Mononuclear cell (primary cell): ENCODE data around the gene THUMPD1. TPM values are rescaled to one million over a fixed set of nuclear protein-coding genes. Genes with fewer than 3 reads are reported as not detected.
"Not testable (repeated sequence)": the region's sequence is repeated elsewhere in the genome, so short reads cannot be mapped to it uniquely, and the experiment has no call there.

Source experiments
- H3K27me3 ChIP-seq: 2 replicates; pipeline ENCODE4 v1.6.0; 2011; ENCODE audit warnings: low read length, control low read depth; ENCODE audit not compliant: insufficient read depth
- H3K4me1 ChIP-seq: 2 replicates; pipeline ENCODE4 v1.5.1; 2011; ENCODE audit warnings: mild to moderate bottlenecking, low read length, control low read depth; ENCODE audit not compliant: insufficient read depth
- H3K4me3 ChIP-seq: 2 replicates; pipeline ENCODE4 v1.5.1; 2011; ENCODE audit warnings: mild to moderate bottlenecking, low read length, moderate library complexity
- H3K9me3 ChIP-seq: 2 replicates; pipeline ENCODE4 v1.5.1; 2011; ENCODE audit warnings: low read depth, mild to moderate bottlenecking, control low read depth, low read length
- total RNA-seq: library from RNA; depleted of rRNA; stranded (reverse); fragments of >200 nt; gene quantifications from one replicate; pipeline ENCODE4 v1.2.3, GENCODE V29; 2012

Gene THUMPD1
- total RNA-seq, 1 donor = 132 TPM

DNA sequence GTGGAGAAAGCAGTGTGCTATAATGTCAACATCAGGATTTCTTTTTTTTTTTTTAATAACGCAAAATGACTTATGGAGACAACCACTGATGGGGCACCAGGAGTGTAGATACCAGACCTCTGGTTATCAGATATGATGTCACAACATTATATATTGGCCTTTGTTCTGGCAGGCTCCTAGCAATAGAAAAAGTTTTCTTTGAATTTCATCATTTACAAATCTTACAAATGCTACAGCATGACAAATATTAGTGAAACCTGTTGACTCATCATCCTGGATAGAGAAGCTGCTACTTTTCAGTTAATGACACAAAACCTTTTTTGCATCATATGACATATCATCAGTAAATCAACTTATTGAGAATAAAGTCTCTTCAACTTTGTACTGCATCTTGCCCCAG, 6.1 kb downstream of the THUMPD1 start:
- Histone ChIP-seq H3K4me1 (peaks cover 21% of the 10 kb centered on the region), H3K4me3 (no peak overlapping the region), H3K9me3 (no peaks in the 10 kb centered on the region), H3K27me3 (no peaks in the 10 kb centered on the region)

DNA sequence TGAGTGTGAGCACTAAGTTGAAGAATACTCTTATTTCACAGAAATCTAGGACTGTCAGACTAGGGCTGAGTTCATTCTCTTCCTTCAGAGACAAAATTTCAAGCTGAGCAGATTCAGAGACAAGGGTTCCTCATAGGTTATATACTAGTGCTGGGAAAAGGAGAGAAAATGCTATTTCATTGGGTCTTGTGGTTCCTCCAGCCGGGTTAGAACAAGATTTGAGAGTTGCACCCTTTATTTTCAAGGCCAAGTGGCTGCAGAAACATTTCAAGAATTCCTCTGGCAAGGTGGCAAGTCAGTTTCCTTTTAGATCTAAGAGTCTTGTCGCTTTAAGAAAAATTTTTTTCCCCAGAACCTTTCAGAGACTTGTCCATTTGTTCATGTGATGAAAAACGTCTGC, 6.8 kb downstream of the THUMPD1 start:
- Histone ChIP-seq H3K9me3 (no peaks in the 10 kb centered on the region), H3K4me1 (peaks cover 14% of the 10 kb centered on the region), H3K27me3 (no peaks in the 10 kb centered on the region), H3K4me3 (no peak overlapping the region)

DNA sequence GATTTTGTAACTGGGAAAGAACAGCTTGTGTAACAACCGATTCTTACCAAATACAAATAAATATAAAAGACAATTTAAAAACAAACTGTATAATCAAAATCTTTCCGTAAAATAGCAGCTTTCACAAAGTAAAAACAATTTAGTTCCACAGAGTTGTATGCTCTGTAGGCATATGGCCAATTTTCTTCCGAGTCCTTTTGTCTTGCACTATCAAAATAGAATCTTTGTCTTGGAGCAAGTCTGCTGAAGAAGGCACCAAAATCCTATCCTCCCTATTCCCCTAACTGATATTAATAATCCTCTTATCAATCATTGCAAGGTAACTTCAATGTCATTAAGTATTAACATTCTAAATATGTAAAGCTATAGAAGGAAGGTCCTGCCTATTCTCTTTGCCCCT, 7.6 kb downstream of the THUMPD1 start:
- Histone ChIP-seq H3K9me3 (no peaks in the 10 kb centered on the region), H3K27me3 (no peaks in the 10 kb centered on the region), H3K4me1 (peaks cover 7% of the 10 kb centered on the region), H3K4me3 (no peak overlapping the region)

DNA sequence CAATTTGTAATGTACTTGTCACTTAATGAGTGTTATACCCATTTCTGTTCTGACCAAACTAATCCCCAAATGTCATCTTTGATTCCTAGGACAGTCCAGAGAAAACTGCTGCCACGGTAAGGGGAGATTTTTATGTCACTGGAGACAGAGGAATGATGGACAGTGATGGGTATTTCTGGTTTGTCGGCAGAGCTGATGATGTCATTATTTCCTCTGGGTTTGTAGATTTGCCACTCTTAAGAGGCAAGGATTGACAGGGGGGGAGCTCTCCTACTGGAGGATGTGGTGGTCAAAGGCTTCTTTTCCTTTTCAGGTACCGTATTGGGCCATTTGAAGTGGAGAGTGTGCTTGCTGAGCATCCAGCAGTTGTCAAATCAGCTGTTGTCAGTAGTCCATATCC, 12.5 kb downstream of the THUMPD1 start:
- H3K4me3 ChIP-seq = no peak overlapping the region
- no peaks in the 10 kb centered on the region for H3K9me3 ChIP-seq
- H3K27me3 ChIP-seq = no peaks in the 10 kb centered on the region
- no peaks in the 10 kb centered on the region for H3K4me1 ChIP-seq

DNA sequence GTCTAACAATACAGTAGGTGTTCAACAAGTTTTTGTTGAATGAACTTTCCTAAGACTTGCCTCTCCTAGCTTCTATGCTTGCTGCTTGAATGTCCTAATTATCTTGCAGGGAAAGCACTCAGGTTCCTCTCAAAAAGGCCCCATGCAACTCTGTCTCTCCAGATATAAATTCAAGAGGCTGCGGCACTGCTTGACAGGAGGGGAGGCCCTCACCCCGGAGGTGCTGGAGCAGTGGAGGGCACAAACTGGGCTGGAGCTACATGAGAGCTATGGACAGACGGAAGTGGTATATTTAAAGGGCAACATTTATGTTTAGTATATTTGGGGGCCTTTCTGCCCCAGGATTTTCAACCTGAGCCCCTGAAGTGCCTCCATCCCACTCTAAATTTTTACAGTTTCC, 14.4 kb downstream of the THUMPD1 start:
- no peaks in the 10 kb centered on the region for H3K9me3 ChIP-seq
- no peaks in the 10 kb centered on the region for H3K4me1 ChIP-seq
- no peak overlapping the region for H3K4me3 ChIP-seq
- H3K27me3 ChIP-seq = no peaks in the 10 kb centered on the region

DNA sequence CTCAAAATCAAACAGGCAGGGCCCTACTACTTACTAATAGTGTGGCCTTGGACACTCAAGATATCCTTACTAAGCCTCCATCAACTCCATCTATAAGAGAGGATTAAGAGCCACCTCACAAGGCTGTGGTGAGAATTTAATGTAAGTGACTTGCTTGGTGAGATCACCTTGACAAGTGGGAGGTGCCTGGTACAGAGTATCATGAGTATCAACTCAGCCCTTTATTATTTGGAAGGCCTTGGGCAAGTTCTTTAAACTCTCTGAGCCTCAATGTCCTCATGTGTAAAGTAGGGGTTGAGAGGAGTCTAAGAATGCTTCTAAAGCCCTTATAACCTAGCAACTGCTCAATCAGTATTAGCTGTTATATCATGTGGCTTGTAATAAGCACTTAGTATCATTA, 15.0 kb downstream of the THUMPD1 start:
- Histone ChIP-seq H3K4me1 (no peaks in the 10 kb centered on the region), H3K9me3 (no peaks in the 10 kb centered on the region), H3K4me3 (no peak overlapping the region), H3K27me3 (no peaks in the 10 kb centered on the region)

DNA sequence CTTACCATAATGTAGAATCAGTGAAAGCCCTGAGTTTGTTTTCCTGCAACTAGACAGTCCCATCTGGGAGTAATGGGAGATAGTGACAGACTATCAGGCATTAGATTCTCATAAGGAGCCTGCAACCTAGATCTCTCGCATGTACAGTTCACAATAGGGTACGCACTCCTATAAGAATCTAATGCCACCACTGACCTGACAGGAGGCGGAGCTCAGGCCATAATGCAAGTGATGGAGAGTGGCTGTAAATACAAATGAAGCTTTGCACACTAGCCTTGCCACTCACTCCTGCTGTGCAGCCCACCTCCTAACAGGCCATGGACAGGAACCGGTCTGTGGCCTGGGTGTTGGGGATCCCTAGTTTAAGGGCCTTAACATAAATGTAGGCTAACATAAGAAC, 21.4 kb downstream of the THUMPD1 start:
- no peaks in the 10 kb centered on the region for H3K27me3 ChIP-seq
- H3K9me3 ChIP-seq = no peaks in the 10 kb centered on the region
- H3K4me1 ChIP-seq = no peaks in the 10 kb centered on the region
- H3K4me3 ChIP-seq = no peak overlapping the region

DNA sequence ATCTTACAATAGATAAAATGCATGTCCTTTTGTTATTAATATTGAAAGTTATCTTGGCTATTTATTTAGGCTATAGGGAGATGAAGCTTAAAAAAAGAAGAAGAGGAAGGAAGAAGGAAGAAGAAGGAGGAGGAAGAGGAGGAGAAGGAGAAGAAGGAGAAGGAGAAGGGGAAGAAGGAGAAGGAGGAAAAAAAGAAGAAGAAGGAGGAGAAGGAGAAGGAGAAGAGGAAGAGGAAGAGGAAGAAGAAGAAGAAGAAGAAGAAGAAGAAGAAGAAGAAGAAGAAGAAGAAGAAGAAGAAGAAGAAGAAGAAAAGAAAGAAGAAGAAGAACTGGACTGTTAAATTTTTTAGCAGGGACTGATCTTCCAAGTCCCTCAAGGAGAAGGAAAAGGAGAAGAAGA, 23.9 kb downstream of the THUMPD1 start:
- H3K4me1 ChIP-seq, H3K9me3 ChIP-seq, H3K27me3 ChIP-seq, H3K4me3 ChIP-seq: not testable (repeated sequence)

DNA sequence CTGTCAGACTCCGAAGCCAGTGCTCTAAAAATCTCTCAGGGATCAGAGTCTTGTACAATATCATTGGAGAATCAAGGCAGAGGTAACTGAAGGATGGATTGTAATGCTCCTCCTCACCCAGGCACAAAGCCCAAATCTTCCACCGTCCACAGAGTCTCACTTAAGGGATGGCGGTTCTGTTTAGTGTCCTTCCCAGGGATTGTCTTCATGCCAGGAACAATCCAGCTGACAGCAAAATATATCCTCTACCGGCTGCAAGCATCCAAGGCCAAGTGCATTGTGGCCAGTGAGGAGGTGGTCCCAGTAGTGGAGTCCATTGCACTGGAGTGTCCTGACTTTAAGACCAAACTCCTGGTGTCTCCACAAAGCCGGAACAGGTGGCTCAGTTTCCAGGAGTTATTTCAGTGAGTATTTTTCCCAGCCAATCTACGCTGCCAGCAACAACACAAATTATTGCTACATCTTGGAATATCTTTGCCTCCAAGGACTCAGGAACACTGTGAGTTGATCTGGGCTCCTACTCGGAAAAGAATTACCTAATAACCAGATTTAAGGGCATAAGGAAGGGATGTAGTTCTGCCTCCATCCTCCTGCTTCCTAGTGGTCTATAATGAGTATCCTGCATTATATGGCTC, 30.2 kb downstream of the THUMPD1 start:
- H3K9me3 ChIP-seq = no peaks in the 10 kb centered on the region
- H3K27me3 ChIP-seq = no peaks in the 10 kb centered on the region
- H3K4me3 ChIP-seq = no peak overlapping the region
- no peaks in the 10 kb centered on the region for H3K4me1 ChIP-seq

DNA sequence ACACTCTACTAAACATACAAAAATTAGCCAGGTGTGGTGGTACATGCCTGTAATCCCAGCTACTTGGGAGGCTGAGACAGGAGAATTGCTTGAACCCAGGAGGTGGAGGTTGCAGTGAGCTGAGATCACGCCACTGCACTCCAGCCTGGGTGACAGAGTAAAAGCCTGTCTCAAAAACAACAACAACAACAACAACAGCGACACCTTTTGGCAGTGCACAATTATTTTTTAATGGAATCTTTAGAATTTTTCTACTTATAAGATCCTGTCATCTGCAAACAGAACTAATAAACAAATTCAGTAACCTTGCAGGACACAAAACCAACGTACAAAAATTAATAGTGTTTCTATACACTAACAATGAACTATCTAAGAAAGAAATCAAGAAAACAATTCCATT, 33.5 kb downstream of the THUMPD1 start:
- not testable (repeated sequence) for H3K4me1 ChIP-seq, H3K4me3 ChIP-seq, H3K9me3 ChIP-seq, H3K27me3 ChIP-seq

DNA sequence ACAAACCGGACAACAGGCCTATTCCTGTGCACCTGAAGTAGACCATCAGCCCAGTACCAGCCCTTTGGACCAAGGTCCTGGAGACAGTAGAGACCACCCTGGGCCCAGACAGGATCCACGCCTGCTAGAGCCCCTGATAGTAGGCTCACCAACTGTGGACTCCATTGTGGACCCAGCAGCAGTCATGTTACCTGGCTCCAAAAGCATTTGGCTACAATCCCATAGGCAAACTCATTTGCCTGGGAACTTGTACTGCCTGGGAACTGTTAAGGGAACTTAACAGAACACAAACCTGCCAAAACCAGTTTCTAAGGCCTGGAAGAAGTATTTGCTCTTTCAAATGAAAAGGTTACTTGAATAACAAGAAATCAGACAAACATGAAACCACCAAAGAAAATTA, 34.2 kb downstream of the THUMPD1 start:
- H3K27me3 ChIP-seq = no peaks in the 10 kb centered on the region
- H3K4me1 ChIP-seq = no peaks in the 10 kb centered on the region

DNA sequence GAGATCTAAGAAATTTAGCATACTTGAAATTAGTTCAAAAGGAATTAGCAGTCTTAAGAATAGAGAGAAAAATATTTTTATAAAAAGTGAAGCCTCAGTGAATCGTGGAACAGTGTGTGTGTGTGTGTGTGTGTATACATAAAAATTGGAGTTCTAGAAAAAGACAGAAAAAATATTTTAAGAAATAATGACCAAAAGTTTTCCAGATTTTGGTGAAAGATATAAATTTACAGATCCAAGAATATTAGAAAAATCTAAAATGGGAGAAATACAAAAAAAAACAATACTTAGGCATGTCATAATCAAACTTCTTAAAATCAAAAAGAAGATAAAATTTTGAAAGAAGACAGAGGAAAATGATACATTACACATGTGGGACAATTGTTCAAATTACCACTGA, 35.6 kb downstream of the THUMPD1 start:
- not testable (repeated sequence) for H3K4me1 ChIP-seq, H3K27me3 ChIP-seq, H3K4me3 ChIP-seq, H3K9me3 ChIP-seq

More for the DNA sequence above, 34.2 kb downstream of the THUMPD1 start:
- Histone ChIP-seq H3K4me3 (no peak overlapping the region), H3K9me3 (no peaks in the 10 kb centered on the region)

DNA sequence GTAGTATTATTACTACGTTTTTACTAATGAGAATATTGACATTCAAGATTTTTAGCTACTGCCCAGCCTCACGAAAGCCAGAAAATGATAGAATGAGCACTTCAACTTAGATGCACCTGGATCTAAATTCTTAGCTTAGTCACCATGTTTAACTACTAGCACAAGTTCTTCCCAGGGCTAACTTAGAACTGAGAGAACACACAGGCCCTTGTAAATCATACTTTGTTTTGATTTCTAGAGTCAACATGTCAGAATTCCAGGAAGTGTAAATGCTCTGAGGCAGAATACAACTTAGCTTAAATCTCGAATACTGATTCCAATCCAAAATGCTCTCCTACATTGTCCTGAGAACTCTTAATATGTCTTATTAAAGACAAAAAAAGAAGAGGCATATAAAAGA, 37.3 kb downstream of the THUMPD1 start:
- Histone ChIP-seq H3K9me3 (no peaks in the 10 kb centered on the region), H3K4me1 (no peaks in the 10 kb centered on the region), H3K27me3 (no peaks in the 10 kb centered on the region), H3K4me3 (no peak overlapping the region)

DNA sequence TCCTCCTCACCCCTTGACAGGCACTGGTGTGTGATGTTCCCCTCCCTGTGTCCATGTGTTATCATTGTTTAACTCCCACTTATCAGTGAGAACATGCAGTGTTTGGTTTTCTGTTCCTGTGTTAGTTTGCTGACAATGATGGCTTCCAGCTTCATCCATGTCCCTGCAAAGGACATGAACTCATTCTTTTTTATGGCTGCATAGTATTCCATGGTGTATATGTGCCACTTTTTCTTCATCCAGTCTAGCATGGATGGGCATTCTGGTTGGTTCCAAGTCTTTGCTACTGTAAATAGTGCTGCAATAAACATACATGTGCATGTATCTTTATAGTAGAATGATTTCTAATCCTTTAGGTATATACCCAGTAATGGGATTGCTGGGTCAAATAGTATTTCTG, 39.9 kb downstream of the THUMPD1 start:
- not testable (repeated sequence) for H3K9me3 ChIP-seq, H3K4me3 ChIP-seq, H3K27me3 ChIP-seq, H3K4me1 ChIP-seq

DNA sequence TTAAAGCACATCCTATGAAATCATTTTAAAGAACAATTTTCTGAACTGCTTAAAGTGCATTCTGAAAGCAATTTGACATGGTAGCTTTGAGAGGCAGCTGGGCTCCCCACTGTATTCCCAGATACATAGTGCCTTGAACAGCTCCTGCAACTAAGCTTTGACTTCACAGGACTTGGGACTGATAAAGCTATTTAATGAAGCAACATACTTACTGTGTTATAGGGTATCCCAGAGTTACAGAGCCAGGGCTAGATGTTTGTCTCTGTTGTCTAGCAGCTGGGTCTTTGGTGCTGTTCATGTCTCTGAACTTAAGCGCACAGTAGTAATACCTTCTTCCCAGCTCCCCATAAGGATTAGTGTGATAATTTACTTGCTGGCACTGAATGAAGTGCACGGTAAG, 45.0 kb downstream of the THUMPD1 start:
- H3K4me1 ChIP-seq = peaks cover 13% of the 10 kb centered on the region
- no peak overlapping the region for H3K4me3 ChIP-seq
- no peaks in the 10 kb centered on the region for H3K9me3 ChIP-seq
- H3K27me3 ChIP-seq = no peaks in the 10 kb centered on the region

DNA sequence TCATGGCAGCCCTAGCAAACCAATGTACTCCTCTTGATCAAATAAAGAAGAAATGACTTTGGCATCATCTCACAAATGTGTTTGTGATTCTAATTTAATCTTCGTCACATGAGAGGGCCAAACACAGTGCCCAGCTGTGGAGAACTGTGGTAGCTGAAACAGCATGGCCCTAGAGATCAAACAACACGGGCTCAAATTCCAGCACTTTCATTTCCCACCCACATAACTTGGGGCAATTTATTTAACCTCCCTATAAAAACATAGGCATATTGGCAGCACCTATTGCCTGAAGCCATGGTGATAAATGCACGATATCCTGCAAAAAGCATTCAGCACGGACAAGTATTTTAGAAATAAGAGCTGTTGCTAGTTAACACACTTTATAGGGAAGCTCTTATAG, 46.6 kb downstream of the THUMPD1 start:
- Histone ChIP-seq H3K27me3 (no peaks in the 10 kb centered on the region), H3K4me1 (peaks cover 13% of the 10 kb centered on the region), H3K4me3 (no peak overlapping the region), H3K9me3 (no peaks in the 10 kb centered on the region)

DNA sequence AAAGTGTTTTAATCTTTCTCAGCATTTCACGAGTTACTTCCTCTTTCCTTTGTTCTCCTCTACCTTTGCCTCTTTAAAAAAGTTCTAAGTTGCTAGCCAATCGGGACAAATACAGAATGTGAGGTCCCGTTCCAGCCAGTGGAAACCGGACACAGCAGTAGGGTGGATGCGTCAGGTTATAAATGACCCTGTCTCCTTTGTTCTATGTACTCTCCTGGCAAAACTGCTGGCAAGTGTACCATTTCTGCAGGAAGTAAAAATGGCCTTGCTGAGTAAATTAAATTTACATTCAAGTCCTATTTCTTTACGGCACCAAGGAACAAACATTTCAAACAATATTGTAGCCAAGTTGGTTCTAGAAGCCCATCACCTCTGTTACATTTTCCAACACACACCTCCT, 47.5 kb downstream of the THUMPD1 start:
- H3K4me3 ChIP-seq, H3K27me3 ChIP-seq, H3K9me3 ChIP-seq: not testable (repeated sequence)
- H3K4me1 ChIP-seq = peaks cover 13% of the 10 kb centered on the region
